Neural cell (in vitro differentiated cells): ENCODE results near the gene ALDH1L1. TPM values are rescaled to one million over a fixed set of nuclear protein-coding genes. Genes with fewer than 3 reads are reported as not detected.

Source experiments
- H2AFZ ChIP-seq: fragments of 200-600, 300-800 bp; sonication (generic), shearing (Covaris generic); 2 replicates; pipeline ENCODE4 v1.6.0; 2014; ENCODE audit warnings: low read depth, mild to moderate bottlenecking, antibody characterized with exemption, low read length, moderate library complexity
- H3F3A ChIP-seq: fragments of 200-600 bp; shearing (Covaris generic); 2 replicates; pipeline ENCODE4 v1.6.1; 2016; ENCODE audit warnings: mild to moderate bottlenecking, moderate library complexity, mixed read lengths, antibody characterized with exemption, low read length; ENCODE audit not compliant: insufficient read depth, poor library complexity, severe bottlenecking
- H3K27ac ChIP-seq: fragments of 200-600, 300-800 bp; sonication (generic), shearing (Covaris generic); 2 replicates; pipeline ENCODE4 v1.5.1; 2014; ENCODE audit warnings: mild to moderate bottlenecking, low read length, moderate library complexity
- H3K27me3 ChIP-seq: fragments of 300-800, 200-600 bp; sonication (generic), shearing (Covaris generic); 2 replicates; pipeline ENCODE4 v1.6.0; 2014; ENCODE audit warnings: mild to moderate bottlenecking, low read depth, low read length, moderate library complexity; ENCODE audit not compliant: insufficient read depth
- H3K36me3 ChIP-seq: fragments of 300-800, 200-600 bp; sonication (generic), shearing (Covaris generic); 2 replicates; pipeline ENCODE4 v1.5.1; 2014; ENCODE audit warnings: mild to moderate bottlenecking, antibody characterized with exemption, low read length, moderate library complexity; ENCODE audit not compliant: insufficient read depth
- H3K4me2 ChIP-seq: fragments of 300-800, 200-600 bp; sonication (generic), shearing (Covaris generic); 2 replicates; pipeline ENCODE4 v1.6.0; 2014; ENCODE audit warnings: mild to moderate bottlenecking, low read length
- H3K4me3 ChIP-seq: fragments of 300-800, 200-600 bp; sonication (generic), shearing (Covaris generic); 2 replicates; pipeline ENCODE4 v1.5.1; 2014; ENCODE audit warnings: mild to moderate bottlenecking, low read length, moderate library complexity
- H3K79me2 ChIP-seq: fragments of 200-600 bp; shearing (Covaris generic); replicated peaks from 2 replicates; pipeline ENCODE4 v1.6.0; 2014; ENCODE audit warnings: mild to moderate bottlenecking, low read length, moderate library complexity; ENCODE audit not compliant: insufficient read depth
- H3K9ac ChIP-seq: fragments of 300-800, 200-600 bp; sonication (generic), shearing (Covaris generic); 2 replicates; pipeline ENCODE4 v1.6.1; 2016; ENCODE audit warnings: mild to moderate bottlenecking, low read length, mixed read lengths
- H3K9me2 ChIP-seq: fragments of 200-600 bp; shearing (Covaris generic); 2 replicates; pipeline ENCODE4 v1.6.1; 2016; ENCODE audit warnings: mild to moderate bottlenecking, low read length, mixed read lengths; ENCODE audit not compliant: insufficient read depth
- H3K9me3 ChIP-seq: fragments of 200-600, 300-800 bp; sonication (generic), shearing (Covaris generic); 2 replicates; pipeline ENCODE4 v1.6.1; 2016; ENCODE audit warnings: mild to moderate bottlenecking, mixed run types, low read length, moderate library complexity, mixed read lengths
- H4K20me1 ChIP-seq: fragments of 200-600 bp; shearing (Covaris generic); 2 replicates; pipeline ENCODE4 v1.6.1; 2016; ENCODE audit warnings: mild to moderate bottlenecking, mixed run types; ENCODE audit not compliant: insufficient read depth
- CTCF ChIP-seq: fragments of 450-650 bp; IDR thresholded peaks from 2 replicates; pipeline ENCODE4 v1.5.1; 2014; ENCODE audit warnings: antibody characterized with exemption, mild to moderate bottlenecking, moderate library complexity; ENCODE audit not compliant: poor library complexity, severe bottlenecking
- EP300 ChIP-seq: fragments of 450-650 bp; conservative IDR thresholded peaks from 2 replicates; pipeline ENCODE4 v1.6.1; 2014; ENCODE audit warnings: antibody characterized with exemption, mild to moderate bottlenecking, moderate library complexity; ENCODE audit not compliant: poor library complexity, severe bottlenecking
- EZH2 ChIP-seq: fragments of 200-600, 300-800 bp; shearing (Covaris generic), sonication (generic); IDR thresholded peaks from 2 replicates; pipeline ENCODE4 v1.6.1; 2014; ENCODE audit warnings: antibody characterized with exemption, low read length, borderline replicate concordance, mild to moderate bottlenecking; ENCODE audit not compliant: insufficient read depth, poor library complexity, severe bottlenecking
- MXI1 ChIP-seq: fragments of 450-650 bp; conservative IDR thresholded peaks from 2 replicates; pipeline ENCODE4 v1.6.1; 2014; ENCODE audit warnings: antibody characterized with exemption, mild to moderate bottlenecking; ENCODE audit not compliant: poor library complexity, severe bottlenecking
- POLR2AphosphoS5 ChIP-seq: IDR thresholded peaks from 2 replicates; pipeline ENCODE4 v1.6.1; 2012
- RAD21 ChIP-seq: fragments of 450-650 bp; conservative IDR thresholded peaks from 2 replicates; pipeline ENCODE4 v1.6.1; 2014; ENCODE audit warnings: antibody characterized with exemption, mild to moderate bottlenecking, moderate library complexity
- REST ChIP-seq: IDR thresholded peaks from 2 replicates; pipeline ENCODE4 v1.6.1; 2012; ENCODE audit warnings: borderline replicate concordance
- SMC3 ChIP-seq: fragments of 450-650 bp; conservative IDR thresholded peaks from 2 replicates; pipeline ENCODE4 v1.6.1; 2014; ENCODE audit warnings: antibody characterized with exemption, mild to moderate bottlenecking, moderate library complexity; ENCODE audit not compliant: poor library complexity
- TAF1 ChIP-seq: IDR thresholded peaks from 2 replicates; pipeline ENCODE4 v1.6.1; 2012; ENCODE audit warnings: low read depth
- polyA plus RNA-seq: library from polyadenylated mRNA; depleted of rRNA; stranded (reverse); fragments of >200 nt; gene quantifications from 2 replicates; pipeline ENCODE4 v1.2.3, GENCODE V29; 2014

Gene ALDH1L1
- polyA plus RNA-seq, 1 donor from 2014 or later = not detected

GRCh38 chr3:126146034-126146433, 34.4 kb downstream of the ALDH1L1 start:
- Histone ChIP-seq H2AFZ (no peak overlapping the region), H3K9me3 (no peaks in the 10 kb centered on the region), H3K4me2 (no peak overlapping the region), H3F3A (no peaks in the 10 kb centered on the region), H3K79me2 (no peaks in the 10 kb centered on the region), H3K4me3 (no peak overlapping the region), H4K20me1 (no peaks in the 10 kb centered on the region), H3K9ac (no peak overlapping the region), H3K27me3 (no peaks in the 10 kb centered on the region), H3K36me3 (no peaks in the 10 kb centered on the region), H3K9me2 (no peaks in the 10 kb centered on the region), H3K27ac (no peak overlapping the region)
- TF ChIP-seq RAD21 = no peak
- no peak for TF ChIP-seq CTCF
- TF ChIP-seq SMC3 = no peak
- no peak for TF ChIP-seq POLR2AphosphoS5
- TF ChIP-seq EP300 = no peak
- no peak for TF ChIP-seq MXI1
- no peak for TF ChIP-seq EZH2
- no peak for TF ChIP-seq TAF1
- no peak for TF ChIP-seq REST

GRCh38 chr3:126142652-126143051, 37.7 kb downstream of the ALDH1L1 start:
- TF ChIP-seq MXI1 (no peak), EZH2 (no peak), RAD21 (no peak), TAF1 (no peak), EP300 (no peak), POLR2AphosphoS5 (no peak), CTCF (no peak), REST (no peak), SMC3 (no peak)
- H3K9me3 ChIP-seq = no peaks in the 10 kb centered on the region

More at GRCh38 chr3:126142652-126143051, 37.7 kb downstream of the ALDH1L1 start:
- H3K27me3 ChIP-seq = no peaks in the 10 kb centered on the region
- no peaks in the 10 kb centered on the region for H3K36me3 ChIP-seq
- no peak overlapping the region for H3K9ac ChIP-seq
- H3K4me2 ChIP-seq = no peak overlapping the region
- no peaks in the 10 kb centered on the region for H3K79me2 ChIP-seq
- no peaks in the 10 kb centered on the region for H3F3A ChIP-seq
- H4K20me1 ChIP-seq = no peaks in the 10 kb centered on the region
- H3K27ac ChIP-seq = no peak overlapping the region
- no peak overlapping the region for H3K4me3 ChIP-seq
- no peaks in the 10 kb centered on the region for H3K9me2 ChIP-seq
- H2AFZ ChIP-seq = no peak overlapping the region
